Measurements from ENCODE around the gene ELMOD1.

Gene ELMOD1

GRCh38 chr11:107689317-107690202 is 98.6 kb downstream of the ELMOD1 start:
- peak; percentile 5 for FAIRE-seq
- DNase-seq (ENCODE audit: insufficient read length, low spot score) = peak; percentile 12

DNA sequence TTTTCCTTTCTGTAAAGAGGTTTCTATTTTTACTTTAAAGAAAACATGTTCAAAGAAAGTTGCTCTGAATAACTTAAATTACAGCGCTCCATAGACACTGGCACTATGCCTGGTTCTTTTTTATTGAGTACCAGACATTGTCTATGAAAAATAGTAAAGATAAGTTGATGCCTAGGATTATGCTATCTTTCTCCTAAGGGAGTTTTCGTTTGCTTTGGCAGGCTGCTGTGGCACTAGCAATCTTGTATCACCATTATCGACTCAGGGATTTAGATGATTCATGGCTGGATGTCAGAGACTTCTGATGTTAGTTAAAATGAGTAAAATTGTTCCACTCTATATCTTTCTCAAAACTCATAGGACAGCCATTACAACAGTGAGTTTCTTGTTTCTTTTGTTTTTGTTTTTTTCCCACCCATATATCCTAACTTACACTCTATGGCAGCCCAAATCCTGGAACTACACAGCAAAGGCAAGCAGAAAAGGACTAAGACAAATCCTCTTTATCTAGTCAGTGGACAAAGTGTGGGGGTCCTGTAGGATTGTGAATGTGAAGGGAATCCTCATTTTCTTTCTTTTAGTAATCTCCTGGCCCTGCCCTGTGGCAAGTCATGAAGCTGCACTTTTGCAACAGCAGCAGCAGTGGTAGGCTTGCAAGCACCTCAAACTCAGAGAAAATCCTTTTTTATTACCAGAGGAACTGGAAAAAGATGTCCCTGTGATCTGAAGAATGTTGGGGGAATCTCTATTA is 100.2 kb downstream of the ELMOD1 start:
- DNase-seq (ENCODE audit: insufficient read length, low spot score) = no peak
- no peak for TF ChIP-seq POU2F2 (IDR thresholded peaks at IDR 0.05; ENCODE audit: low read depth, low read length)
- TF ChIP-seq TAF1 (IDR thresholded peaks at IDR 0.05; ENCODE audit: low read depth, low read length) = no peak
- TF ChIP-seq POLR2AphosphoS5 (IDR thresholded peaks at IDR 0.05; ENCODE audit: low read depth, low read length) = no peak
- no peak for TF ChIP-seq SPI1 (IDR thresholded peaks at IDR 0.05; ENCODE audit: low read depth, low read length)
- no peak for TF ChIP-seq POLR2A (IDR thresholded peaks at IDR 0.05; ENCODE audit: low read depth, low read length)
- no peak for TF ChIP-seq PAX5 (IDR thresholded peaks at IDR 0.05; ENCODE audit: insufficient read depth, low read length, severe bottlenecking)
- no peak for FAIRE-seq

More at GRCh38 chr11:107689317-107690202, 98.6 kb downstream of the ELMOD1 start:
- no peak for TF ChIP-seq POLR2A (IDR thresholded peaks at IDR 0.05; ENCODE audit: low read depth, low read length)
- TF ChIP-seq PAX5 (IDR thresholded peaks at IDR 0.05; ENCODE audit: insufficient read depth, low read length, severe bottlenecking) = no peak
- TF ChIP-seq TAF1 (IDR thresholded peaks at IDR 0.05; ENCODE audit: low read depth, low read length) = no peak
- TF ChIP-seq SPI1 (IDR thresholded peaks at IDR 0.05; ENCODE audit: low read depth, low read length) = no peak
- no peak for TF ChIP-seq POLR2AphosphoS5 (IDR thresholded peaks at IDR 0.05; ENCODE audit: low read depth, low read length)

DNA sequence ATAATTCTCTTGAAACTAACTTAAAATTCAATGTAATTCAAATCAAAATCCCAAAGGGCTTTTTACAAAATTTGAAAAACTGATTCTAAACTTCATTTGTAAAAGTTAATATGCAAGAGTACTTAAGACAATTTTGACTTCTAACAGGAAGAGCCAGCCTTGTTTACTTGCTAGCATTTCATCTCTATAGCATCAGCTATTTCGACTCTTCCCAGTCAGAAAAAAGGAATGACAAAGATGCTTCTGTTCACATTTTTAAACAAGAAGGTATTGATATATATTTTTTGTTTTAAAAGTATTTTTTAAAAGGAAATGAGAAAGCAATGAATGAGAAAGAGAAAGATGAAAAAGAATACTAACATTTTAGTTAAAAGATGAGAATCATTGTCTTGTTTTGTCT is 104.5 kb downstream of the ELMOD1 start:
- no peak for TF ChIP-seq POLR2A (IDR thresholded peaks at IDR 0.05; ENCODE audit: low read depth, low read length)
- TF ChIP-seq PAX5 (IDR thresholded peaks at IDR 0.05; ENCODE audit: insufficient read depth, low read length, severe bottlenecking) = no peak
- no peak for TF ChIP-seq POLR2AphosphoS5 (IDR thresholded peaks at IDR 0.05; ENCODE audit: low read depth, low read length)
- no peak for TF ChIP-seq TAF1 (IDR thresholded peaks at IDR 0.05; ENCODE audit: low read depth, low read length)
- TF ChIP-seq SPI1 (IDR thresholded peaks at IDR 0.05; ENCODE audit: low read depth, low read length) = no peak
- no peak for TF ChIP-seq POU2F2 (IDR thresholded peaks at IDR 0.05; ENCODE audit: low read depth, low read length)
- no peak for FAIRE-seq
- no peak for DNase-seq (ENCODE audit: insufficient read length, low spot score)

GRCh38 chr11:107696140-107696539 is 105.2 kb downstream of the ELMOD1 start:
- TF ChIP-seq POU2F2 (IDR thresholded peaks at IDR 0.05; ENCODE audit: low read depth, low read length) (no peak), SPI1 (IDR thresholded peaks at IDR 0.05; ENCODE audit: low read depth, low read length) (no peak), POLR2AphosphoS5 (IDR thresholded peaks at IDR 0.05; ENCODE audit: low read depth, low read length) (no peak), TAF1 (IDR thresholded peaks at IDR 0.05; ENCODE audit: low read depth, low read length) (no peak), PAX5 (IDR thresholded peaks at IDR 0.05; ENCODE audit: insufficient read depth, low read length, severe bottlenecking) (no peak), POLR2A (IDR thresholded peaks at IDR 0.05; ENCODE audit: low read depth, low read length) (no peak)
- FAIRE-seq = no peak
- DNase-seq (ENCODE audit: insufficient read length, low spot score) = no peak

DNA sequence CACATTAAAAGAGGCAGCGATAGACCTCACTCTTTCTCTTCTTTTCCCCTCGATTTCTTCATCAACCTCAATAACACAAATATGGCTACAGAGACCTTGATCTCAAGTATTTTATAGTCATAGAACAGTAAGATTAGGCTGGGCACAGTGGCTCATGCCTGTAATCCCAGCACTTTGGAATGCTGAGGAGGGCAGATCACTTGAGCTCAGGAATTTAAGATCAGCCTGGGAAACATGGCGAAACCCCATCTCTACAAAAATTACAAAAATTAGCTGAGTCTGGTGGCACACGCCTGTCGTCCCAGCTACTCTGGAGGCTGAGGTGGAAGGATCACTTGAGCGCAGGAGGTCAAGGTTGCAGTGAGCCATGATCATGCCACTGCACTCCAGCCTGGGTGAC is 106.3 kb downstream of the ELMOD1 start:
- TF ChIP-seq PAX5 (IDR thresholded peaks at IDR 0.05; ENCODE audit: insufficient read depth, low read length, severe bottlenecking) = no peak
- no peak for TF ChIP-seq TAF1 (IDR thresholded peaks at IDR 0.05; ENCODE audit: low read depth, low read length)
- TF ChIP-seq POU2F2 (IDR thresholded peaks at IDR 0.05; ENCODE audit: low read depth, low read length) = no peak
- TF ChIP-seq POLR2AphosphoS5 (IDR thresholded peaks at IDR 0.05; ENCODE audit: low read depth, low read length) = no peak
- no peak for TF ChIP-seq POLR2A (IDR thresholded peaks at IDR 0.05; ENCODE audit: low read depth, low read length)
- TF ChIP-seq SPI1 (IDR thresholded peaks at IDR 0.05; ENCODE audit: low read depth, low read length) = no peak
- no peak for FAIRE-seq
- no peak for DNase-seq (ENCODE audit: insufficient read length, low spot score)

DNA sequence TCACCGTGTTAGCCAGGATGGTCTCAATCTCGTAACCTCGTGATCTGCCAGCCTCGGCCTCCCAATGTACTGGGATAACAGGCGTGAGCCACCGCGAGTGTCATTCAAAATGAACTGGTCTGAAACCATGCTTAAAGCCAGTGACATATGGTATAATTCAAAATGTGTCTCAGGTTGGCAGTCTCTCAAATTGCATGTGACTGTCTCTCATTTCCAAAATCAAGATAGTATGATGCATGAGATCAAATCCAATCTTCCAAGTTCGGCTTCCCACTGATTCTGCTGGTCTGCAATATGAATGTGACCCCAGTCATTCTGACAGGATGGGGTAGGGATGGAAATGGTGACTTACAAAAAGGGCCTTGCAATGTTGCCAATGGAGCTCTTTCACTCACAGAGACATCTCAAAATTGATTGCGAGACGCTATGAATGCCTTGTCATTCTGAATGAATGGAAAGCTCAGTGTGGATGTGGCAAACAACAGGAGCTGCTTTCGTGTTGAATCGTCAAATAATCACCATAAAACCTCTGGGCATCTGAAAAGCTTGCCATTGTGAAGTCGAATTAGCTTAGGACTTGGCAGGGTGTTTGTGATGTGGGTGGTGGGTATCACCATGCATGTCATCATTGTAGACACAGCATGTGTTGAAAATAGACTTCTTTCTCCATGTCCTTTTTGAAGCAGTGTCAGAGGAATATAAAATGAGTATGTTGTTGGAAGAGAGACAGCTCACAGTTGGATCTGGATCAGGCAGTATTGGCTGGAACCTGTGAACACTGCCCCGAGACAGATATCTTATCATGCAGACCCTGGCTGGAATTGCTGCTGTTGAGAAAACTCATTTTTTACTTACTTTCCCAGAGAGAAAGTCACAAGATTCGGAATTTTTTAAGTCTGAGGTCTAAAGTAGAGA is 108.7 kb downstream of the ELMOD1 start:
- DNase-seq (ENCODE audit: insufficient read length, low spot score) = no peak
- FAIRE-seq = no peak

DNA sequence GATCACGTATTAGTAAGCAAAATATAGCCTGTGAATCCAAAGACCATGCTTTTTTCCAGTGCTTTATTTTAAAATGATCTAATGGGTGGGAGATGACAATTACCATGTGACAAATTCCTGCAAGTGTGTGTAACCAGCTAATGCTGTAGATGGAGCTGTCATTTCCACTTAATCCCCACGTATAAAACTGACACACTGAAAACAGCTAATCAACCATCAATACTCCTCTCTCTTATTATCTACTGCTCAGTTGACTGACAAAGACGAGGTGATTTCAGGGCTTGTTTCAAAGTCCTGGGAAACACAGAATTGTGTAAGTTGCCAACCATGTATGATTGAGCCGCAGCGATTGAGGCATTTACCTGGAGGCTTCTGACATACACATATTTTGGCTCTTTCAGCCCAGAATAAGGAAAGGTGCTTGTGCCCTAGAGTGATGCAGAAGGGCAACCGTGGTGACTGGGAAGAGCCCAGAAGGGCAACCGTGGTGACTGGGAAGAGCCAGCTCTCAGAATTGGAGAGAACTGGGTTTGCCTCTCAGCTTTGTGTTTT is 111.2 kb downstream of the ELMOD1 start:
- no peak for TF ChIP-seq POLR2A (IDR thresholded peaks at IDR 0.05; ENCODE audit: low read depth, low read length)
- TF ChIP-seq SPI1 (IDR thresholded peaks at IDR 0.05; ENCODE audit: low read depth, low read length) = no peak
- no peak for TF ChIP-seq TAF1 (IDR thresholded peaks at IDR 0.05; ENCODE audit: low read depth, low read length)
- TF ChIP-seq PAX5 (IDR thresholded peaks at IDR 0.05; ENCODE audit: insufficient read depth, low read length, severe bottlenecking) = no peak
- no peak for TF ChIP-seq POLR2AphosphoS5 (IDR thresholded peaks at IDR 0.05; ENCODE audit: low read depth, low read length)
- no peak for TF ChIP-seq POU2F2 (IDR thresholded peaks at IDR 0.05; ENCODE audit: low read depth, low read length)
- DNase-seq (ENCODE audit: insufficient read length, low spot score) = no peak
- FAIRE-seq = no peak

More for the DNA sequence above, 108.7 kb downstream of the ELMOD1 start:
- TF ChIP-seq POU2F2 (IDR thresholded peaks at IDR 0.05; ENCODE audit: low read depth, low read length) (no peak), POLR2AphosphoS5 (IDR thresholded peaks at IDR 0.05; ENCODE audit: low read depth, low read length) (no peak), PAX5 (IDR thresholded peaks at IDR 0.05; ENCODE audit: insufficient read depth, low read length, severe bottlenecking) (no peak), POLR2A (IDR thresholded peaks at IDR 0.05; ENCODE audit: low read depth, low read length) (no peak), SPI1 (IDR thresholded peaks at IDR 0.05; ENCODE audit: low read depth, low read length) (no peak), TAF1 (IDR thresholded peaks at IDR 0.05; ENCODE audit: low read depth, low read length) (no peak)

DNA sequence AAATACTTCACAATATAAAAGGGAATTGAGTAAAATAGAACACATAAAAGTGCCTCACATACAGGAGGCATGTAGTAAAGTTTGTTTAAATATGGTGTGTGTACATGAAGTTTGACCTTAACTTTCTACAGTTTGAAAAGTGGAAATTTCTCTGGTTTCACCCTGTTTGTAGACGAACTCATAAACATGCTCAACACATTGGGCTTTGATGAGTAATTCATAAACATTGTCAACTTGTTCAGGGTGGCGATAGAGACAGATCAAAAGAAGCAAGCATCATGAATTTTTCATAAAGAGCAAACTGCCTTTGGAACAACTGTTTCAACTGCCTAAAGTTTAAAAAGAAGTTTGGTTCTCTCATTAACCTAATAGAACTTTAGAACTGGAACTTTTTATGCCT is 111.8 kb downstream of the ELMOD1 start:
- FAIRE-seq = no peak
- DNase-seq (ENCODE audit: insufficient read length, low spot score) = no peak
- TF ChIP-seq POLR2A (IDR thresholded peaks at IDR 0.05; ENCODE audit: low read depth, low read length) (no peak), TAF1 (IDR thresholded peaks at IDR 0.05; ENCODE audit: low read depth, low read length) (no peak), SPI1 (IDR thresholded peaks at IDR 0.05; ENCODE audit: low read depth, low read length) (no peak), POU2F2 (IDR thresholded peaks at IDR 0.05; ENCODE audit: low read depth, low read length) (no peak), POLR2AphosphoS5 (IDR thresholded peaks at IDR 0.05; ENCODE audit: low read depth, low read length) (no peak), PAX5 (IDR thresholded peaks at IDR 0.05; ENCODE audit: insufficient read depth, low read length, severe bottlenecking) (no peak)
